ENCODE data around the gene NUCB2. TPM values are rescaled to one million over a fixed set of nuclear protein-coding genes. Genes with fewer than 3 reads are reported as not detected.

NUCB2 gene
- total and polyA plus RNA-seq, 2 of the 8 experiments (the other 6 are each of a cell fraction or from before 2014, with no cell fraction given), result 9.0 to 34.2 TPM

DNA sequence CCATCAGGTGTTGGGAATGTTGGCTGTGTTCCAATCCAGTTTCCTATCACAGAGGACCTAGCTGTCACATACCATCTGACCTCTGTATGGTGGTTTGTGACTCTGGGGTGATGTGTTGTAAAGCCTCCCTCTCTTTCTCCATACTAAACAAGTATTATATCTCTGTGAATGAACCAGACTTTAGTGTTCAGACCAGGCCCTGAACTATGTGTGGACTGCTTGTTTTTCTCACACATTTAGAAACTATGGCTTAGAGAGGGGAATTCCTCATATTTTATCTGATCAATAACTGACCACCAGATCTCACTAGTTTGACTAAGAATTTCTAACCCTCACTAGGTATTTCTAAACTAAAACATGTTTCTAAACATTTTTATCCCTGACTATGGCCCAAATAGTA, 92.6 kb downstream of the NUCB2 start (continued):
- TF ChIP-seq, protein P1, sequence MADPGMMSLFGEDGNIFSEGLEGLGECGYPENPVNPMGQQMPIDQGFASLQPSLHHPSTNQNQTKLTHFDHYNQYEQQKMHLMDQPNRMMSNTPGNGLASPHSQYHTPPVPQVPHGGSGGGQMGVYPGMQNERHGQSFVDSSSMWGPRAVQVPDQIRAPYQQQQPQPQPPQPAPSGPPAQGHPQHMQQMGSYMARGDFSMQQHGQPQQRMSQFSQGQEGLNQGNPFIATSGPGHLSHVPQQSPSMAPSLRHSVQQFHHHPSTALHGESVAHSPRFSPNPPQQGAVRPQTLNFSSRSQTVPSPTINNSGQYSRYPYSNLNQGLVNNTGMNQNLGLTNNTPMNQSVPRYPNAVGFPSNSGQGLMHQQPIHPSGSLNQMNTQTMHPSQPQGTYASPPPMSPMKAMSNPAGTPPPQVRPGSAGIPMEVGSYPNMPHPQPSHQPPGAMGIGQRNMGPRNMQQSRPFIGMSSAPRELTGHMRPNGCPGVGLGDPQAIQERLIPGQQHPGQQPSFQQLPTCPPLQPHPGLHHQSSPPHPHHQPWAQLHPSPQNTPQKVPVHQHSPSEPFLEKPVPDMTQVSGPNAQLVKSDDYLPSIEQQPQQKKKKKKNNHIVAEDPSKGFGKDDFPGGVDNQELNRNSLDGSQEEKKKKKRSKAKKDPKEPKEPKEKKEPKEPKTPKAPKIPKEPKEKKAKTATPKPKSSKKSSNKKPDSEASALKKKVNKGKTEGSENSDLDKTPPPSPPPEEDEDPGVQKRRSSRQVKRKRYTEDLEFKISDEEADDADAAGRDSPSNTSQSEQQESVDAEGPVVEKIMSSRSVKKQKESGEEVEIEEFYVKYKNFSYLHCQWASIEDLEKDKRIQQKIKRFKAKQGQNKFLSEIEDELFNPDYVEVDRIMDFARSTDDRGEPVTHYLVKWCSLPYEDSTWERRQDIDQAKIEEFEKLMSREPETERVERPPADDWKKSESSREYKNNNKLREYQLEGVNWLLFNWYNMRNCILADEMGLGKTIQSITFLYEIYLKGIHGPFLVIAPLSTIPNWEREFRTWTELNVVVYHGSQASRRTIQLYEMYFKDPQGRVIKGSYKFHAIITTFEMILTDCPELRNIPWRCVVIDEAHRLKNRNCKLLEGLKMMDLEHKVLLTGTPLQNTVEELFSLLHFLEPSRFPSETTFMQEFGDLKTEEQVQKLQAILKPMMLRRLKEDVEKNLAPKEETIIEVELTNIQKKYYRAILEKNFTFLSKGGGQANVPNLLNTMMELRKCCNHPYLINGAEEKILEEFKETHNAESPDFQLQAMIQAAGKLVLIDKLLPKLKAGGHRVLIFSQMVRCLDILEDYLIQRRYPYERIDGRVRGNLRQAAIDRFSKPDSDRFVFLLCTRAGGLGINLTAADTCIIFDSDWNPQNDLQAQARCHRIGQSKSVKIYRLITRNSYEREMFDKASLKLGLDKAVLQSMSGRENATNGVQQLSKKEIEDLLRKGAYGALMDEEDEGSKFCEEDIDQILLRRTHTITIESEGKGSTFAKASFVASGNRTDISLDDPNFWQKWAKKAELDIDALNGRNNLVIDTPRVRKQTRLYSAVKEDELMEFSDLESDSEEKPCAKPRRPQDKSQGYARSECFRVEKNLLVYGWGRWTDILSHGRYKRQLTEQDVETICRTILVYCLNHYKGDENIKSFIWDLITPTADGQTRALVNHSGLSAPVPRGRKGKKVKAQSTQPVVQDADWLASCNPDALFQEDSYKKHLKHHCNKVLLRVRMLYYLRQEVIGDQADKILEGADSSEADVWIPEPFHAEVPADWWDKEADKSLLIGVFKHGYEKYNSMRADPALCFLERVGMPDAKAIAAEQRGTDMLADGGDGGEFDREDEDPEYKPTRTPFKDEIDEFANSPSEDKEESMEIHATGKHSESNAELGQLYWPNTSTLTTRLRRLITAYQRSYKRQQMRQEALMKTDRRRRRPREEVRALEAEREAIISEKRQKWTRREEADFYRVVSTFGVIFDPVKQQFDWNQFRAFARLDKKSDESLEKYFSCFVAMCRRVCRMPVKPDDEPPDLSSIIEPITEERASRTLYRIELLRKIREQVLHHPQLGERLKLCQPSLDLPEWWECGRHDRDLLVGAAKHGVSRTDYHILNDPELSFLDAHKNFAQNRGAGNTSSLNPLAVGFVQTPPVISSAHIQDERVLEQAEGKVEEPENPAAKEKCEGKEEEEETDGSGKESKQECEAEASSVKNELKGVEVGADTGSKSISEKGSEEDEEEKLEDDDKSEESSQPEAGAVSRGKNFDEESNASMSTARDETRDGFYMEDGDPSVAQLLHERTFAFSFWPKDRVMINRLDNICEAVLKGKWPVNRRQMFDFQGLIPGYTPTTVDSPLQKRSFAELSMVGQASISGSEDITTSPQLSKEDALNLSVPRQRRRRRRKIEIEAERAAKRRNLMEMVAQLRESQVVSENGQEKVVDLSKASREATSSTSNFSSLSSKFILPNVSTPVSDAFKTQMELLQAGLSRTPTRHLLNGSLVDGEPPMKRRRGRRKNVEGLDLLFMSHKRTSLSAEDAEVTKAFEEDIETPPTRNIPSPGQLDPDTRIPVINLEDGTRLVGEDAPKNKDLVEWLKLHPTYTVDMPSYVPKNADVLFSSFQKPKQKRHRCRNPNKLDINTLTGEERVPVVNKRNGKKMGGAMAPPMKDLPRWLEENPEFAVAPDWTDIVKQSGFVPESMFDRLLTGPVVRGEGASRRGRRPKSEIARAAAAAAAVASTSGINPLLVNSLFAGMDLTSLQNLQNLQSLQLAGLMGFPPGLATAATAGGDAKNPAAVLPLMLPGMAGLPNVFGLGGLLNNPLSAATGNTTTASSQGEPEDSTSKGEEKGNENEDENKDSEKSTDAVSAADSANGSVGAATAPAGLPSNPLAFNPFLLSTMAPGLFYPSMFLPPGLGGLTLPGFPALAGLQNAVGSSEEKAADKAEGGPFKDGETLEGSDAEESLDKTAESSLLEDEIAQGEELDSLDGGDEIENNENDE (IDR thresholded peaks at IDR 0.05; ENCODE audit: insufficient replicate concordance, low read length), result no peak
- TF ChIP-seq PHF8 (conservative IDR thresholded peaks at IDR 0.05; ENCODE audit: low read depth, low read length) (no peak), EP300 (IDR thresholded peaks at IDR 0.05; ENCODE audit: borderline replicate concordance in 1 of 2, low read depth in 2 of 2, low read length in 2 of 2) (no peak), RAD21 (IDR thresholded peaks at IDR 0.05 in 1 of 2, conservative IDR thresholded peaks at IDR 0.05 in 1 of 2; ENCODE audit: low read depth in 2 of 2, low read length in 2 of 2) (no peak), SUZ12 (IDR thresholded peaks at IDR 0.05; ENCODE audit: low read length) (no peak), TEAD4 (IDR thresholded peaks at IDR 0.05; ENCODE audit: low read depth, low read length) (no peak), BACH1 (IDR thresholded peaks at IDR 0.05; ENCODE audit: low read length) (no peak), SP2 (IDR thresholded peaks at IDR 0.05; ENCODE audit: low read length) (no peak), SRF (IDR thresholded peaks at IDR 0.05; ENCODE audit: low read depth, low read length) (no peak), POLR2AphosphoS5 (IDR thresholded peaks at IDR 0.05; ENCODE audit: low read depth, low read length) (no peak)
- TF ChIP-seq, protein P2, sequence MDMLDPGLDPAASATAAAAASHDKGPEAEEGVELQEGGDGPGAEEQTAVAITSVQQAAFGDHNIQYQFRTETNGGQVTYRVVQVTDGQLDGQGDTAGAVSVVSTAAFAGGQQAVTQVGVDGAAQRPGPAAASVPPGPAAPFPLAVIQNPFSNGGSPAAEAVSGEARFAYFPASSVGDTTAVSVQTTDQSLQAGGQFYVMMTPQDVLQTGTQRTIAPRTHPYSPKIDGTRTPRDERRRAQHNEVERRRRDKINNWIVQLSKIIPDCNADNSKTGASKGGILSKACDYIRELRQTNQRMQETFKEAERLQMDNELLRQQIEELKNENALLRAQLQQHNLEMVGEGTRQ (IDR thresholded peaks at IDR 0.05; ENCODE audit: low read length), result no peak

Measured in H1 (cell line).